NOMO-1 (cell line): Measurements from ENCODE around the gene KRTAP12-4.
"Not testable (repeated sequence)": the region's sequence is repeated elsewhere in the genome, so short reads cannot be mapped to it uniquely, and the experiment has no call there.

ENCODE experiments used
- DNase-seq, 2 experiments: peaks; one replicate each; lab custom pipeline; 2025; ENCODE audit not compliant: unreplicated experiment in 2 of 2; lab: John Stamatoyannopoulos, UW

KRTAP12-4 gene

DNA sequence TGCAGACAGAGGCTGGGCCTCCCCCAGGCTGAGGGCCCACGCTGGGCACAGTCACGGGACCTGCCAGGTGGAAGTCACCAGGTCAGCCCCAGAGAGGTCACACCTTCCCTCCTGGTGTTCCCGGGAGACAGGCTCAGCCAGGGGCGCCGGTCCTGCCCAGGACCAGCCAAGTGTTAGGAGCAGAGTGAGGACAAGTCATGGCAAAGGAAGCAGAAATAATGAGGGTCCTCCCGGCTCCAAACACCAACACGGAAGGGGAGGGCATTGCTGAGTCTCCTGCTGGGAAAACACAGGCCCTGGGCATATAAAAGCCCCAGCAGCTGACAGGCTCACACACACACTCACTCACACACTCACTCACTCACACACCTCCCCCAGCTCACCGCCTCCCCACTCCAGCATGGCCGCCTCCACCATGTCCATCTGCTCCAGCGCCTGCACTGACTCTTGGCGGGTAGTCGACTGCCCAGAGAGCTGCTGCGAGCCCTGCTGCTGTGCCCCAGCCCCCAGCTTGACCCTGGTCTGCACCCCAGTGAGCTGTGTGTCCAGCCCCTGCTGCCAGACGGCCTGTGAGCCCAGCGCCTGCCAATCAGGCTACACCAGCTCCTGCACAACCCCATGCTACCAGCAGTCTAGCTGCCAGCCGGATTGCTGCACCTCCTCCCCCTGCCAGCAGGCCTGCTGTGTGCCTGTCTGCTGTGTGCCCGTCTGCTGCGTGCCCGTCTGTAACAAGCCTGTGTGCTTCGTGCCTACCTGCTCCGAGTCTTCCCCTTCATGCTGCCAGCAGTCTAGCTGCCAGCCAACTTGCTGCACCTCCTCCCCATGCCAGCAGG, 17.2 kb downstream of the KRTAP12-4 start, which contains the start of gene KRTAP10-10:
KRTAP10-10 (plus strand) TSS at position 339 of the 833 bp plus-strand sequence; CDS start at position 401, 62 bp downstream.
- no peak for DNase-seq

DNA sequence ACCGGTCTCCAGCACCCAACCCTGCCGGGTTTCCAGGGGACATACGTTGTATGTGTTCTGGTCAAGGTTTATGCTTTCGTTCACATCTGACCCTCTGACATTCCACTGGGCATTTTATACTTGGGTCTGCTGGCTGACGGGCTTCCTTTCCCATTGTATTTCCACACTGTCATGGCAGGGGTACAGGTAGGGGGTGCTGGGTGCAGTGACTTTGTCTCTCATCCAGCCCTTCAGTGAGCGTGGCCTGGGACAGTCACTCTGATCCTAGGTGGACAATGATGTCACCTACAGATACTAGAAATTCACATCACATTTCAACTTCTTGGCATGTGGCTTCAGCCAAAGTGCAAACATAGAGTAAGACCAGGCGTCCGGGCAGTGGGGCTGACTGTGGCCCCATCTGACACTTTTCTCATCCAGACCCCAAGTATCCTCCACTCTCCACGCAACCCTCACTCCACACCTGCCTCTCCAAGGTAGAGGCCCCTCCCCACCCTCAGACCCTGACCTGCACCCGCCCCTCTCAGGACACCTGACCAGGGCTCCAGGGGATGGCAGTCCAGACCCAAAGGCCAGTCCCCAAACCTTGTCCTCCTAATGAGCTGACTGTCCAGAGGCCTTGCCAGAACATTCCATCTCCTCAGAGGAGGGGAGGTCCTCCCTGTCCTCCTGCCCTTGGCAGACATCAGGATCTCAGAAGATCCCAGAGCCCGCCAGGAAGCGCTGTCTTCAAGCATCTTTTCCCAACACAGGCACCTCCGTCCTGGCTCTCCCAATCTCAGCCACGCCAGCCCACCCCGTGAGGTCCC, 18.0 kb downstream of the KRTAP12-4 start:
- no peak for DNase-seq

DNA sequence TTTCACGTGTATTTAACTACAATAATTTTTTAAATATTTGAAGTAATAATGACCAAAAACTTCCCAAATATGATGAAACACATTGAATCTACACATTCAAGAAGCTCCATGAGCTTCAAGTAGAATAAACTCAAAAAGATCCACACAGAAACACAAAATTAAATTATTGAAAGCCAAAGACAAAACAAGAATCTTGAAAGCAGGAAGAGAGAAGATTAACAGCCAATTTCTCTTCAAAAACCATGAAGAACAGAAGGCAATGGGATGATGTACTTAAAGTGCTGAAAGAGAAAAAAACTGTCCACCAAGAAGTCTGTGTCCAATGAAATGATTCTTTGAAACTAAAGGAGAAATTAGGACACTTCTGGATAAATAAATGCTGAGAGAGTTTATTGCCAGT, 22.4 kb downstream of the KRTAP12-4 start:
- DNase-seq, result no peak

DNA sequence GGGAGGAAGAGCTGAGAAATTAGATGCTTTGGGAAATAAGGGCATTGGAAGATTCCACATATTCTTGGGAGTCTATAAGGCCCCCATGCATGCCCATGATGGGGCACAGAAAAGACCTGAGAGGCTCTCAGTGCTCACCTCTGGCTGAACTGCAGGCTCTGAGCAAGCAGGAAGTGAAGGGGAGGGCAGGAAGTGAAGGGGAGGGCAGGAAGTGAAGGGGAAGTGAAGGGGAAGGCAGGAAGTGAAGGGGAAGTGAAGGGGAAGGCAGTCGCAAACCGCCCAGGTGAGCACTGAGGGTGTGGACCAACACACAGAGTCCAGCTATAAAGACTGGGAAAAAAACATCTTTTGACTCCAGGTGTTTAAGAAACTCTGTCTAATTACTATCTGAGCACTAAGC, 24.0 kb downstream of the KRTAP12-4 start:
- DNase-seq, result no peak

DNA sequence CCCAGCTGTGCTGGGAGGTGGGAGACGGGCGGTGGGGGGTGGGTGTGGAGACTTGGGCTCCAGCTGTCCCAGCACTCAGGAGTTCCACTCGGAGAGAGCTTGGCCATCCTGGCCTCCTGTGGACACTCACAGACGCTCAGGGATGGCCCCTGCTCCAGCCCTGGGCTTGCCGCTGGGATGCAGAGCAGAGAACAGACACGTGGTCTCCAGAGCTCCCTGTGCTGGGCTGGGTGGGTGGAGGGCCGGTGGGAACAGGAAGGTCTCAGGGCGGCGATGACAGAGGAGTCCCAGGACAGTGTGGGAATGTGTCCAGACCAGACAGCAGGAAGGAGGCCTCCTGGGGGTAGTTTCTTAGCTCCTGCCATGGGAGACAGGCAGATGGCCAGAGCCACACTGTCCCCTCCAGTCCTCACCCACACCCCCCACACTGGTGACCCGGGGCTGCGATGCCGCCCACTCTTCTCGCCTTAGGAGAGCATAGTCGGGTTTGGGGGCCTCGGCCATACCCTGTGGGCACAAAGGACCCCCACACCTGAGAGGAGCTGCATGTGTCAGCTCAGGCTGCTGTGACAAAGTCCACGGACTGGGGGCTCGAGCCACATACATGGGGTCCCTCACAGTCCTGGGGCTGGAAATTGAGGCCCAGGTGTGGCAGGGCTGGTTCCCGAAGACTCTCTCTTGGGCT, 25.6 kb downstream of the KRTAP12-4 start:
- DNase-seq, result no peak

DNA sequence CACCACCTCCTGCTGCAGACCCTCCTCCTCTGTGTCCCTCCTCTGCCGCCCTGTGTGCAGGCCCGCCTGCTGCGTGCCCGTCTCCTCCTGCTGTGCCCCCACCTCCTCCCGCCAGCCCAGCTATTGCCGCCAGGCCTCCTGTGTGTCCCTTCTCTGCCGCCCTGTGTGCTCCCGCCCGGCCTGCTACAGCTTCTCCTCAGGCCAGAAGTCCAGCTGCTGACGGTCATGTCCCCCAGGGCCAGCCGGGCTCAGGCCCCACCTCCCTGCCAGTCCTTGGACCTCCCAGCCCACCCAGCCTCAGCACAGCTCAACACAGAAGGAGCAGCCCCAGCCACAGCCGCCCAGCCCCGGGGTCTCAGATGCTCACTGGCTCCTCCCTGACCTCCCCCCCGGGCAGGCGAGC, 26.6 kb downstream of the KRTAP12-4 start:
- not testable (repeated sequence) for DNase-seq

DNA sequence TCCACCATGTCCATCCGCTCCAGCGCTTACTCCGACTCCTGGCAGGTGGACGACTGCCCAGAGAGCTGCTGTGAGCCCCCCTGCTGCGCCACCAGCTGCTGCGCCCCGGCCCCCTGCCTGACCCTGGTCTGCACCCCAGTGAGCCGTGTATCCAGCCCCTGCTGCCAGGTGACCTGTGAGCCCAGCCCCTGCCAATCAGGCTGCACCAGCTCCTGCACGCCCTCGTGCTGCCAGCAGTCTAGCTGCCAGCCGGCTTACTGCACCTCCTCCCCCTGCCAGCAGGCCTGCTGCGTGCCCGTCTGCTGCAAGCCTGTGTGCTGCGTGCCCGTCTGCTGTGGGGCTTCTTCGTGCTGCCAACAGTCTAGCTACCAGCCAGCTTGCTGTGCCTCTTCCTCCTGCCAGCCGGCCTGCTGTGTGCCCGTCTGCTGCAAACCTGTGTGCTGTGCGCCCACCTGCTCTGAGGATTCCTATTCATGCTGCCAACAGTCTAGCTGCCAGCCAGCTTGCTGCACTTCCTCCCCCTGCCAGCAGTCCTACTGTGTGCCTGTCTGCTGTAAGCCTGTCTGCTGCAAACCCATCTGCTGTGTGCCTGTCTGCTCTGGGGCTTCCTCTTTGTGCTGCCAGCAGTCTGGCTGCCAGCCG, 27.2 kb downstream of the KRTAP12-4 start:
- DNase-seq, result not testable (repeated sequence)

DNA sequence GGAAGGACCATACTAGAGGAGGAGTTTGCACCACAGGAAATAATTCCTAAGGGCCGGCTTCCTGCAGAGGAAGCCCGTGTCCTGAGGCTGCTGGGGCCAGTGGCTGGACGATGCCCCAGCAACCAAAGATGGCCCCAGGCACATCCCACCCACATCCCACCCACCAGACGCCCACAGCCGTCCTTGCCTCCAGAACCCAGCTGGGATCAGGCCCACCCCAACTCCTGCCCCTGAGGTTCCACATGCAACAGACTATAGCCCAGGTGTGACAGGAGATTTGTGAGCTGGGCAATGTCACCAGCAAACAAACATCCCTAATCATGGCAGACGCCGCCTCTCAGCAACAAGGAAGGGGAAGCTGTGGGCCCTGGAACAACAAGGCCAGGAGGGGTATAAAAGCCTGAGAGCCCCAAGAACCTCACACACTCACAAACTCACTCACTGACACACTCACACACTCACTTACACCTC, 27.8 kb downstream of the KRTAP12-4 start, which contains the start of gene KRTAP10-9:
KRTAP10-9 (plus strand) TSS at position 421 of the 471 bp plus-strand sequence. CDS start 79 bp downstream, outside the sequence.
- DNase-seq, result no peak

DNA sequence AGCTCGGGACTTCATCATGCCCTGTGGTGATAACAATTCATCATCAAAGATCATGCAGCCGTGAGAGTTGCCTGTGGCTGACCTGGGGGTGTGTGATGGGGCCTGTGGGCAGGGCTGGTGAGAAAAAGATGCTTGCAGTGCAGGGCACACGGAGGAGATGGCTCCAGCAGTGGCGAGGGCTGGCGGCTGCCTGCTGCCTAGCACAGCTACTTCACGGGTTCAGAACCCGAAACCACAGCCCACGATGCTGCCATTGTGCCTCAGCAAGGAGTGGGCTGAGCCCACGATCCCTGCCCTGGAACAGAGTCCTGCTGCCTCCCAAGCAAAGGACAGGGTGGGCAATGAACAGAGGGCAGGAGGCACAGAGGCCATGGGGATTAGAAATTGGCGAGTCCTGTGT, 28.2 kb downstream of the KRTAP12-4 start:
- no peak for DNase-seq

DNA sequence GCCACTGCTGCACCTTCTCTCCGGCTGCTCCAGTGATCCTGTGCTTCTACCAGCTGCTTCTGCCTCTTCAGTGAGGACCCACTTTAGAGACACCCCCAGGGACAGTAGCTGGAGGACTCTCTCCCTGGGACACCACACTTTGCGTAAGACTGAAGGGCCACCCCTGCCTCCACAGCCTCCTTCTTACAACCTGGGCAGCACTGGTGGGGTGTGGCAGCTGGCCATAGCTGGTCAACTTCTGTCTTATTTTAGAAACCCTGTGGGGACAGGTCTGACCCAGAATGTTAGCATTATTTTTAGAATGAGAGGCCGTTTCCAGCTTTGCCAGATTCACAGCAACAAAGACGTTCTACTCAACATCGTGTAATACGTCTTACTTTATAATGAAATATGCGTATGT, 28.7 kb downstream of the KRTAP12-4 start:
- DNase-seq, result no peak

DNA sequence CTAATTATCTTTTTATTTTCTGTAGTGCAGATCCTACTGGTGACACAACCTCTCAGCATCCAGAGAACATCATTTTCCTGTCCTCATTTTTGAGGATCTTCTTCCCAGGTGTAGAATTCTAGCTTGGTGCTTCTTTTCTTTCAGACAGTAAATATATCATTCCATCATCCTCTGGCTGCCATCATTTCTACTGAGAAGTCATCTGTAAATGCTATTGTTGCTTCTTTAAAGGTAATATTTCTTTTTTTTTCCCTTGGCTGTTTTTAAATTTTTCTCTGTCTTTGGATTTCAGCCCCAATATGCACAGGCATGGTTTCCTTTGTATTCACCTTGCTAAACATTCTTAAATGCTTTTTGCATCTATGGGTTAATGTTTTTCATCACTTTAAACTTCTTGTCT, 30.9 kb downstream of the KRTAP12-4 start:
- no peak for DNase-seq

DNA sequence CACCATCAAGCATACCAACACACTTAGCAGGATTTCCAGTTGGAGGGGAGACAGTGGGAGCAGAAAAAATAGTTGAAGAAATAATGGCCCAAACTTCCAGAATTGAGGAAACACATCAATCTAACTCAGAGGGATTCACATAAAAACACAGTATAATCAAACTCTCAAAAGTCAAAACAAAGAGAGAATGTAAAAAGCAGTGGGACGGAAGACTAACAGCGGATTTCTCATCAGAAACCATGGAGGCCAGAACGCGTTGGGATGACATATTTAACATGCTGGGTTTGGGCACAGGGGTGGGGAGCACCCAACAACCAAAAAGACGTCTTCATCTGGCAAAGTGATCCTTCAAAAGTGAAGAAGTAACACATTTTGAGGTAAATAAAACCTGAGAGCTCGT, 34.6 kb downstream of the KRTAP12-4 start:
- DNase-seq, result no peak

DNA sequence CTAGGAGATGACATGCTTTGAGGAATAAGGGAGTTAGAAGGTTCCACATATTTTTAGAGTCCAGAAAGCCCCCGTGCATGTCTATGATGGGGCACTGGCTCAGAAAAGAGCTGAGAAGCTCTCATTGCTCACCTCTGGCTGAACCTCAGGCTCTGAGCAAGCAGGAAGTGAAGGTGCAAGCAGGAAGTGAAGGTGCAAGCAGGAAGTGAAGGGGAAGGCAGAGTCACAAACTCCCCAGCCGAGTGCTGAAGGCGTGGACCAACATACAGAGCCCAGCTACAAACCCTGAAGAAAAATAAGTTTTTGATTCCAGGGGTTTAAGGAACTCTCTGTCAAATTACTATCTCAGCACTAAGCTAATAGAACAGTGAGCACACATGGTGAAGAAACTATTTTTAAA, 35.5 kb downstream of the KRTAP12-4 start:
- no peak for DNase-seq

DNA sequence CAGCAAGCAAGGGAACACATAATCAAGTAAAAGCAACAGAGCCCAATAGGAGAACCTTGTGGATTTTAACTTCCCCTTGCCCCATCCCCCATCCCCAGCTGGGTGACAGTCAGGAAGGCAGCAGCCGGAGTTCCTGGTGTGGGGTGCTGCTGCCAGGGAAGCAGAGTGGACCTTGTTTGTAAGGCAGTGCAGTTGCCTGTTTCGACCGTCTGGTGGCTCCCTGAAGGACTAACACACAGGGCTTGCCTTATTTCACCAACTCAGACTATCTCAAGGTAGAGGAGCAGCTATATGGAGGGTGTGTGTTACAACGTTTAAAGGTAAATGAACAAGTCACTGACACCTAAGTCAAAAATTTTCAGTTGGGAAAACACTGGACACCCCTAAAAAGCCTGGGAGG, 36.0 kb downstream of the KRTAP12-4 start:
- DNase-seq, result no peak

DNA sequence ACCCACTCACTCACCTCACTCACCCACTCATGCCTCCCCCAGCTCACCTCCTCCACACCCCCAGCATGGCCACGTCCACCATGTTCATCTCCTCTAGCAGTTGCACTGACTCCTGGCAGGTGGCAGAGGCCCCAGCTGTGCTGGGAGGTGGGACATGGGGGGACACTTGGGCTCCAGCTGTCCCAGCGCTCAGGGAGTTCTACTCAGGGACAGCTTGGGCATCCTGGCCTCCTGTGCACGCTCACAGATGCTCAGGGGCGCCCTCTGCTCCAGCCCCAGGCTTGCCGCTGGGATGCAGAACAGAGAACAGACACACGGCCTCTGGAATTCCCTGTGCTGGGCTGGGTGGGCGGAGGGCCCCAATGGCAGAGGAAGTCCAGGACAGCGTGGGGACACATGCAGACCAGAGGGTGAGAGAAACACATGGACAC, 37.4 kb downstream of the KRTAP12-4 start:
- DNase-seq, result no peak

DNA sequence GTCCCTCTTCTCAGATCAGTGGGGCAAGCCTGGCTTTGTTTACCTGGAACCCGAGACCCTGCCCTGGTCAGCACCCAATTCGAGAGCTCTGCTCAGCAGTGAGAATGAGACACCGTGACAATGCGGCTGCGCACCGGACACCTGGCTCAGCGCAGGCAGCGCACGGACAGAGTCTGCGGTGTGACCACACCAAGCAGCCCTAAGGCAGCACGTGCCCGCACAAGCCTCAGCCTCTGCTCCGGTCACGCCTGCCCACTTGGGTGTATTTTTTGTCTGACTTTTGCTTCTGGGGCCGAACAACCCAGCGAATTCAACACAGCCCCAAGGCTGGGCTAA, 37.9 kb downstream of the KRTAP12-4 start:
- no peak for DNase-seq

DNA sequence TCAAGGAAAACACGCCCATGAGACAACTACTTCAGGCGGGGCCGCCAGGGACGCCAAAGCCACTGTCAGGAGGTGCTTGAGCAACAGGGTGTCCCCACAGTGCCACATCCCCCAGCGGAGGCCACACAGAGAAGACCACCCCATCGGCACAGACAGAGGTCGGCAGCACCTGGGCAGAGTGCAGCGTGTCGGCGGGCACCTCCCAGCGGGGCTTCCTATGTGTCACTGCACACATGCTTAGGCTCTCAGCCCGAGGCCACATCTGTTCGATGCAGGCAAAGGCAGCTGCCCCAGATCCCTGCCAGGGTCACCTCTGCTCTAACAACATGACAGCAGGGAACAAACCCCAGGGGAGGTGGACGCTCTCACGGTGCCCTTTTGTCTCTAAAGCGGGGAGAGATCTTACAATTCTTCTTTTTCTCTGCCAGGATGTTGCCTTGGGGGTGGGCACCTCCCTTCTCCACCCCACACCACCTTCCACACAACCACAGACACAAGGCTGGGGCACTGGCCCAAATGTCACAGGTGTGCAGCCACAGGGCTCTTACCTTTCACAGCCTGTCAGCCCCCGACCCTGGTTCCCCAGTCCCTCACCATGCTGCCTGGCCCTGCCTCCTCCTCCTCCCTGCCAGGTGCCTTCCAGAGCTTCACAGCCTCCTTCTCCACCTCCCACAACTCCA, 38.4 kb downstream of the KRTAP12-4 start:
- DNase-seq, result no peak

DNA sequence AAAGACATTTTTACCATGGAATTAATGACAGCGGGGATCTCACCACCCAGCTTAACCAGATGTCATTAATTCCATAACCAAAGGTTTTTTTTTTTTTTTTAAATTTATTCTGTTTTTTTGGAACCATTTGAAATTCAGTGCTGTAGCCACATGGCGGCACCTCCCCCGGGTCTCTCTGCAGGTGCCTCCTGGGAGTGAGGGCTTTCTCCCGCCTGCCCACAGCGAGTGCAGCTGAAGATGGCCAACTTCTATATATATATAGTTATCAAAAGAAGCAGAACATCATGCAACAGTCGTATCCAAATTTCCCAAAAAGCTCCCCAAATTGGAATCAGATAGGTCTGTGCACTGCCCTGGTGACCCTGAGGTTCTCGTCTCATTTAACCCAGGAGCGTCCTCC, 39.0 kb downstream of the KRTAP12-4 start:
- DNase-seq, result no peak

DNA sequence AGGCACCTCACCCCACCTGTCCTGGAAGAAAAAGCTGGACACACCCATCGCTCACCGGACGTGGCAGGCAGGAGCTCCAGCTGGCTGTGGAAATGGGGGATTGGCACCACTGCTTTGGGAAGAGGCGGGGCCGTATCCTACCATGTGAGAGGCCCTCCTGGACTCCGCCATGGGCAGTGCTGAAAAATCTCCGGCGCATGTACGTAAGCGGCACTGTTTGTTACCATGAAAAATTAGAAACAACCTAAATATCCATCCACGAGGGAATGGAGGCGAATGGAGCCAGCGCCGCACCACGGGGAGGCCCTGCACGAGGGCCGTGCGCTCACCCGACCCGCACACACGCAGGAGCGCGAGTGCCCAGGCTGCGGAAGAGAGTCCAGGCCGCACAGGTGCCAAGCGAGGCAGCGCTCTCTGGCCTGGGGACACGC, 39.5 kb downstream of the KRTAP12-4 start:
- DNase-seq, result no peak

DNA sequence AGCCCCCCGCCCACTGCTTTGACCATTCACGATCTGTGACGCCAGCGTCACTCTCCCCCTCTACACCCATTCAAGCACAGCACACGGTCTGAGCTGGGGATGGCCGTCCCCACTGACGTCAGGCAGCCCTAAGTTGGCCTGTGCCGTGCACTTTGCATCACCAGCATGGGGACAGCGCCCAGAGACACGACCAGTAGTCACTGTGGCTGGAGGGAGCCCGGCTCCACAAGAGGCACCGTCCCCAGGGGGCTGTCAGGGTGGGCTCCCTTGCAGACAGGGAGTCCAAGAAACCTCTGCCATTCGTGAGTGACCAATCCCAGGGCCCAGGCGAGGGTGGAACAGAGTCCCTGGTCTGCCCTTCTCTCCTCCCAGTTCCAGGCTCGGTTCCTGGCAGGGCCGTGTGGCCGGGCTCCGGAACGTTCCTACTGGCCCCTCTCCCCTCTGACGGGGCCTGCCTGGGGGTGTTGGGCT, 40.3 kb downstream of the KRTAP12-4 start:
- DNase-seq, result no peak
